ENCODE results near the gene CADM2.
"Not testable (repeated sequence)": the region's sequence is repeated elsewhere in the genome, so short reads cannot be mapped to it uniquely, and the experiment has no call there.

GRCh38 chr3:85504129-85504784 lies 545.5 kb downstream of the CADM2 start:
- not testable (repeated sequence) for TF ChIP-seq CTCF (IDR thresholded peaks at IDR 0.05; ENCODE audit: insufficient read depth, low read depth, low read length); EZH2 (IDR thresholded peaks at IDR 0.05; ENCODE audit: insufficient read depth, low read length)
